ENCODE results near the gene PILRA. TPM values are rescaled to one million over a fixed set of nuclear protein-coding genes. Genes with fewer than 3 reads are reported as not detected.
"Not testable (repeated sequence)": the region's sequence is repeated elsewhere in the genome, so short reads cannot be mapped to it uniquely, and the experiment has no call there.

The PILRA gene
- total RNA-seq, 4 donors from 2014 or later: 10.9 to 27.3 (median 15.8) TPM

DNA sequence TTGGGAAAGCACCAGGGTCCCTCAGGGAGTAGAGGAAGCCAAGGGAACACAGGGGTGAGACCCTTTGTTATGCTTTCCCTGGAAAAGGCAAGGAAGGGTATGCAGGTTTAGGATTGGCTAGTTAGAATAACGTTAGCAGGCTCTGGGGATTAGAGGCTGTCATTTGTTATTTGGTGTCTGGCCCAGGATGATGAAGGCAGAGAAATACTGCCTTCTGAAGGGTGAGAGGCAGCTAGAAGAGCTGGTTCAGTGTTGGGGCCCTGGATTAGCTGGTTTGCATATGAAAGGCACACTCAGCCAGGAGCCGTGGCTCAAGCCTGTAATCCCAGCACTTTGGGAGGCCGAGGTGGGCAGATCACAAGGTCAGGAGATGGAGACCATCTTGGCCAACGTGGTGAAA lies 3.0 kb upstream of the PILRA start:
- no peak overlapping the region for H3K4me3 ChIP-seq
- H3K4me1 ChIP-seq: peaks cover 0 to 33% (median 9%) of the 10 kb centered on the region in 4 donors
- no peak for DNase-seq (ENCODE audit: low spot score in 2 of 2)
- no peaks in the 10 kb centered on the region for H3K9me3 ChIP-seq
- H3K36me3 ChIP-seq: peaks cover 0 to 48% (median 0%) of the 10 kb centered on the region in 3 donors
- no peaks in the 10 kb centered on the region for H3K27me3 ChIP-seq
- peak overlapping the region in 3 of 4 donors; percentile 37 to 68 (median 68) for H3K27ac ChIP-seq
- TF ChIP-seq EP300 (IDR thresholded peaks at IDR 0.05): no peak
- no peak for TF ChIP-seq POLR2A (IDR thresholded peaks at IDR 0.05)
- TF ChIP-seq, protein P1, sequence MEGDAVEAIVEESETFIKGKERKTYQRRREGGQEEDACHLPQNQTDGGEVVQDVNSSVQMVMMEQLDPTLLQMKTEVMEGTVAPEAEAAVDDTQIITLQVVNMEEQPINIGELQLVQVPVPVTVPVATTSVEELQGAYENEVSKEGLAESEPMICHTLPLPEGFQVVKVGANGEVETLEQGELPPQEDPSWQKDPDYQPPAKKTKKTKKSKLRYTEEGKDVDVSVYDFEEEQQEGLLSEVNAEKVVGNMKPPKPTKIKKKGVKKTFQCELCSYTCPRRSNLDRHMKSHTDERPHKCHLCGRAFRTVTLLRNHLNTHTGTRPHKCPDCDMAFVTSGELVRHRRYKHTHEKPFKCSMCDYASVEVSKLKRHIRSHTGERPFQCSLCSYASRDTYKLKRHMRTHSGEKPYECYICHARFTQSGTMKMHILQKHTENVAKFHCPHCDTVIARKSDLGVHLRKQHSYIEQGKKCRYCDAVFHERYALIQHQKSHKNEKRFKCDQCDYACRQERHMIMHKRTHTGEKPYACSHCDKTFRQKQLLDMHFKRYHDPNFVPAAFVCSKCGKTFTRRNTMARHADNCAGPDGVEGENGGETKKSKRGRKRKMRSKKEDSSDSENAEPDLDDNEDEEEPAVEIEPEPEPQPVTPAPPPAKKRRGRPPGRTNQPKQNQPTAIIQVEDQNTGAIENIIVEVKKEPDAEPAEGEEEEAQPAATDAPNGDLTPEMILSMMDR (IDR thresholded peaks at IDR 0.05): no peak
- 17 to 21% methylated on average over 4 of the region's 4 CpGs for WGBS, 2 donors

DNA sequence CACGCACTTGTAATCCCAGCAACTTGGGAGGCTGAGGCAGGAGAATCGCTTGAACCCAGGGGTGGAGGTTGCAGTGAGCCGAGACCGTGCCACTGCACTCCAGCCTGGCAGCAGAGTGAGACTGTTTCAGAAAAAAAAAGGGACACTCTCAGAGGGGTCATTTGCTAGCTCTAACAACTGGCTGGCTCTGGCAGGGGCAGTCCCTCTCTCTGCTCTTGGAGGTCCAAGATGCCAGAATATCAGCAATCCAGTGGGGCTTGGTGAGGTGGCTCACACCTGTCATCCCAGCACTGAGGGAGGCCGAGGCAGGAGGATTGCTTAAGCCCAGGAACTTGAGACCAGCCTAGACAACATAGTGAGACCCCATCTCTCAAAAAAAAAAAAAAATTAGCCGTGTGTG lies 2.5 kb upstream of the PILRA start:
- Histone ChIP-seq H3K27me3 (no peaks in the 10 kb centered on the region), H3K4me1 (peaks cover 0 to 33% (median 9%) of the 10 kb centered on the region in 4 donors), H3K27ac (peak overlapping the region in 2 of 4 donors; percentile 37 to 70), H3K36me3 (peaks cover 0 to 45% (median 0%) of the 10 kb centered on the region in 3 donors), H3K4me3 (no peak overlapping the region), H3K9me3 (no peaks in the 10 kb centered on the region)
- TF ChIP-seq, protein P1 (IDR thresholded peaks at IDR 0.05): no peak
- TF ChIP-seq POLR2A (IDR thresholded peaks at IDR 0.05) (no peak), EP300 (IDR thresholded peaks at IDR 0.05) (no peak)
- no peak for DNase-seq (ENCODE audit: low spot score in 2 of 2)
- 80 to 94% methylated on average over 6 of the region's 6 CpGs for WGBS, 2 donors

DNA sequence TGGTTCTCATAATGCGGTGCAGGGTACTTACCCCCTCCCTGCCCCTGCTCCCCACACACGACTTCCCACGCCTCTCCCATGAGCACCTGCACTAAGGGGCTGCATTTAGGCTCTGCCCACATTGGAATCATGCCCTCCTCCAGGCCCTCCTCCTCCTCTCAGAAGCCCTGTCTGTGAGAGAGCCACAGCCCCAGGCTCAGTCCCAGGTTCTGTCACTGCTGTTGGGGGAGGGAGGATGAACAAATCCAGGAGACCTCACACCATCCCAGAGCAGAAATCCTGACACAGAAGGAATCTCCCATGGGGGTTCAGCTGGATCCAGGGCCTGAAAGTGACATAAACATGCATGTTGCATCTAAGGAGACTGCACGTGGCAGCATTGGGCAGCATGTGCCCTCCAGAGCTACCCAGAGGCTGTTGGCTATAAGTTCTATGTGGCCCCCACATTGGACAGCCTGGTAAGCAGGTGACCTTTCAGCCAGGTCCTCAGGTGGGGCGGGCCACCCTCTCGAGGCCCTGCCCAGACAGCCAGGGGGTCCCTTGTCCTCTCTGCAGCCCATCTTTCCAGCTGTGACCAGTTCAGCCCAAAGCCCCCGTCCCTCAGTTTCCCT lies 1.6 kb upstream of the PILRA start:
- no peak for DNase-seq (ENCODE audit: low spot score in 2 of 2)
- WGBS, 2 donors: 54 to 75% methylated on average over 5 to 7 of the region's 7 CpGs

DNA sequence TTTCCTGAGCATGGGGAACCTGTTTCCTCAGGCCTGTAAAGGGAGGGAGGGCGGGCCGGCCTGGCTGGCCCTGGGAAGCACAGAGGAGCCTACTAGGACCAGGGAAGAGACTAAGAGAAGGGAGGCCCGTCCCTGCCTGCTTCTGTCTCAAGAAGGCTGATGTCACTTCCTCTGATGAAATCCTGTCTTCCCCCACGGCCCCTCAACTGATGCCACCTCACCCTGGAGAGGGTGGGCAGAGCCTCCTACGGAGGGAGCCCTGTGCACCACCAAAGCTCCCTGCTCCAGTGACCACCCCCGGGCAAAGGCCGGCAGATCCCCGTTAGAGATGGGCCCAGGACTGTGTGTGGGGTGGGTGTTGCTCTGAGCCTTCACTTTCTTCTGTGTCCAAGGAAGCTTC lies 1.0 kb upstream of the PILRA start:
- no peak for DNase-seq (ENCODE audit: low spot score in 2 of 2)
- H3K4me3 ChIP-seq: no peak overlapping the region
- peak overlapping the region in 3 of 4 donors; percentile 32 to 70 (median 45) for H3K27ac ChIP-seq
- H3K4me1 ChIP-seq: peaks cover 0 to 33% (median 9%) of the 10 kb centered on the region in 4 donors
- WGBS, 2 donors: 46 to 54% methylated on average over 5 to 8 of the region's 8 CpGs
- TF ChIP-seq, protein P1 (IDR thresholded peaks at IDR 0.05): no peak
- TF ChIP-seq EP300 (IDR thresholded peaks at IDR 0.05) (no peak), POLR2A (IDR thresholded peaks at IDR 0.05) (no peak)
- no peaks in the 10 kb centered on the region for H3K9me3 ChIP-seq
- H3K36me3 ChIP-seq: peaks cover 0 to 31% (median 0%) of the 10 kb centered on the region in 3 donors
- H3K27me3 ChIP-seq: no peaks in the 10 kb centered on the region

More for the DNA sequence above, 1.6 kb upstream of the PILRA start:
- Histone ChIP-seq H3K9me3 (no peaks in the 10 kb centered on the region), H3K27me3 (no peaks in the 10 kb centered on the region), H3K36me3 (peaks cover 0 to 37% (median 0%) of the 10 kb centered on the region in 3 donors), H3K4me3 (no peak overlapping the region), H3K27ac (peak overlapping the region in 2 of 4 donors; percentile 45 to 70), H3K4me1 (peaks cover 0 to 33% (median 9%) of the 10 kb centered on the region in 4 donors)
- TF ChIP-seq EP300 (IDR thresholded peaks at IDR 0.05) (no peak), POLR2A (IDR thresholded peaks at IDR 0.05) (no peak)
- TF ChIP-seq, protein P1 (IDR thresholded peaks at IDR 0.05): no peak

DNA sequence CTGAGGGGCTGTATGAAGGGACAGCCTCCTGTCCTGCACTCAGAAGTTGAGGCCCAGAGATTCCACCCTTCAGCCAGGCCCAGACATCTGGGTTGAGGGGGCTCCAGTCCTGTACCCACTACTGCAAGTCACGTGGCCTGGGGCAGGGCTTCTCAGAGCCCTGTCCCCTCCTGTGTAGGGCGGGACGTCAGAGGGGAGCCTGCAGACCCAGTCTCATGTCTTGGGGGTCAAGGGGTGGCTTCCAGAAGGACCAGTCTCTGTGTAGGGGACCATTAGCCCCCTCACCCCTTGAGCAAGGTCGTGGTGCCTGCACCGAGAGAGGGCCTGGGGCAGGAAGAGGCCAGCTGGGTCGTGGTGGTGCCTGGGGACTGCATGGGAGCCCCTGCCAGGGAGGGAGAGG lies 593 bp upstream of the PILRA start:
- 39 to 40% methylated on average over 5 to 6 of the region's 6 CpGs for WGBS, 2 donors
- H3K27ac ChIP-seq: peak overlapping the region in 3 of 4 donors; percentile 32 to 70 (median 45)
- no peak overlapping the region for H3K4me3 ChIP-seq
- DNase-seq (ENCODE audit: low spot score in 2 of 2): no peak
- peaks cover 0 to 33% (median 9%) of the 10 kb centered on the region in 4 donors for H3K4me1 ChIP-seq
- no peaks in the 10 kb centered on the region for H3K9me3 ChIP-seq
- H3K36me3 ChIP-seq: peaks cover 0 to 26% (median 0%) of the 10 kb centered on the region in 3 donors
- H3K27me3 ChIP-seq: no peaks in the 10 kb centered on the region
- TF ChIP-seq EP300 (IDR thresholded peaks at IDR 0.05) (no peak), POLR2A (IDR thresholded peaks at IDR 0.05) (no peak)
- TF ChIP-seq, protein P1 (IDR thresholded peaks at IDR 0.05): no peak

DNA sequence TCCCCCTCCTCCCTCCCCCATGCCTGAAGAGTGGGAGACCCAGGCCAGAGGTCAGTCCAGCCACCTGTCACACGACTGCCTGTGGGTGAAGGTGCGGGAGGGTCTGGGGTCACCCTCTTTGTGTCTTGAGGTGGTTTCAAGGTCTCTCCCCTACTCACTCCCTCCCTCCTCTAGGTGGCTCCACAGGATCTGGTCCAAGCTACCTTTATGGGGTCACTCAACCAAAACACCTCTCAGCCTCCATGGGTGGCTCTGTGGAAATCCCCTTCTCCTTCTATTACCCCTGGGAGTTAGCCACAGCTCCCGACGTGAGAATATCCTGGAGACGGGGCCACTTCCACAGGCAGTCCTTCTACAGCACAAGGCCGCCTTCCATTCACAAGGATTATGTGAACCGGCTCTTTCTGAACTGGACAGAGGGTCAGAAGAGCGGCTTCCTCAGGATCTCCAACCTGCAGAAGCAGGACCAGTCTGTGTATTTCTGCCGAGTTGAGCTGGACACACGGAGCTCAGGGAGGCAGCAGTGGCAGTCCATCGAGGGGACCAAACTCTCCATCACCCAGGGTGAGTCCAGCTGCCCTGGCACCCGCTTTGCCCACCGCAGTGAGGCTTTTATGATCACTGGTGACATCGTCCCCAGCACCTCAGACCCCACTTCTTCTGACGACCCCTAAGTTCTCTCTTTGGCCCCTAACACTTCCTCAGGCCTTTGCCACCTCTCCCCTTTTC lies 747 bp downstream of the PILRA start:
- Histone ChIP-seq H3K4me3 (peak overlapping the region in 1 of 4 donors; percentile 41), H3K4me1 (peaks cover 0 to 36% (median 6%) of the 10 kb centered on the region in 4 donors), H3K27ac (peak overlapping the region in 3 of 4 donors; percentile 32 to 70 (median 45)), H3K36me3 (peaks cover 0 to 13% (median 0%) of the 10 kb centered on the region in 3 donors)
- WGBS, 2 donors: 72 to 74% methylated on average over 15 of the region's 15 CpGs
- H3K9me3 ChIP-seq; H3K27me3 ChIP-seq; DNase-seq (ENCODE audit: low spot score in 2 of 2): not testable (repeated sequence)

Measured in tibial nerve (tissue), 4 donors.